Measurements from ENCODE around the gene NECTIN1. TPM values are rescaled to one million over a fixed set of nuclear protein-coding genes. Genes with fewer than 3 reads are reported as not detected.

NECTIN1 gene
- total and polyA plus RNA-seq, 2 donors (not counting 3 experiments of a cell fraction or from before 2014, with no cell fraction given), result 10.8 to 23.6 TPM

DNA sequence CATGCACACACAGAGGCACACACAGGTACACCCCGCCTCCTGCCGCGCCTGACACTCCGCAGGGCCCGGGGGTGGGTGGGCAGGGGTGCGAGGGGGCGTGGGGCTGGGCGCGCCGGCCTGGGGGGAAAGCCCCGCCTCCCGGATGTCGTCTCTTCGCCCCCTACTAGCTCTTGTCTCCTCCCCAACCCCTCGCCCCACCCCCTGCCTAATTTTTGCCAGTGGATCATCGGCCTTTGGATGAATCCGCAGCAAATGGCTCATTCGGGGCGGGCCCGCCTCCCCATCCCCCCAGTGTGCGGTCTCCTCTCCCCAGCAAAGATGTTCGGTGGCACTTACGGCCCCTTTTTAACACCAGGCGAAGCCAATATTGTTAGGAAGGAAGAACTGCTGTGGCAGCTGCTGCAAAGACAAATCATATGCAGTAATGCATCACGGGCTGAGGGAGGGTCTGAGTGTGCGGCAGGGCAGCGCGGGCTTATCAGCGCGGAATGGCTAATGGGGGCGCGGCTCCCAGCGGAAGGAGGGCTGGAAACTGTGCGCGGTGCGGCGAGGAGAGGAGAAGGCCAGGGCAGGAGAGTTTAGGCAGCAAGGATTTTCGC is 13.4 kb upstream of the NECTIN1 start:
- Histone ChIP-seq H3K9me1 (replicated peaks; ENCODE audit: control insufficient read depth, extremely low read depth, insufficient read depth, low read length) (no peaks in the 10 kb centered on the region), H3K27ac (ENCODE audit: insufficient read depth, low read depth, low read length) (no peak overlapping the region), H3K9me3 (replicated peaks; ENCODE audit: control insufficient read depth, insufficient read depth, low read length) (no peaks in the 10 kb centered on the region), H3K36me3 (ENCODE audit: control insufficient read depth in 2 of 2, extremely low read depth in 1 of 2, insufficient read depth in 2 of 2, low read length in 2 of 2) (no peaks in the 10 kb centered on the region), H3K4me1 (ENCODE audit: control insufficient read depth, extremely low read depth, insufficient read depth, low read length) (no peaks in the 10 kb centered on the region), H3K9ac (replicated peaks; ENCODE audit: extremely low read depth, insufficient read depth, low read length) (no peak overlapping the region), H3K4me2 (ENCODE audit: insufficient read depth, low read length) (no peak overlapping the region), H2AFZ (ENCODE audit: low read depth, low read length) (no peak overlapping the region), H4K20me1 (replicated peaks; ENCODE audit: control insufficient read depth, extremely low read depth, insufficient read depth, low read length) (no peaks in the 10 kb centered on the region), H3K27me3 (ENCODE audit: control insufficient read depth in 2 of 2, insufficient read depth in 2 of 2, low read length in 2 of 2) (peaks cover 21 to 30% of the 10 kb centered on the region in 2 experiments), H3K4me3 (replicated peaks in 1 of 3; ENCODE audit: insufficient read depth in 1 of 3, low read depth in 1 of 3, low read length in 3 of 3) (no peak overlapping the region), H3K79me2 (ENCODE audit: control insufficient read depth, insufficient read depth, low read length) (no peaks in the 10 kb centered on the region)
- ChIA-PET CTCF (interaction anchor here (1.1 to 6.9 kb wide), 5 partner anchors 9 to 100 kb away, joined by 3 to 43 read pairs (median 4); partner anchors contain the start of gene NECTIN1), POLR2A (no interaction called here)
- no peak for DNase-seq (ENCODE audit: low read depth, low spot score)
- no TSS peak for BruUV-seq (replicated peaks)
- dilution Hi-C loops (cut with MboI; ENCODE audit: extremely low pct_ligation_motif_present, low sequenced_read_pairs), result no loop called here
- no peak for FAIRE-seq
- intact Hi-C loops (cut with micrococcal nuclease), result no loop called here
- TF ChIP-seq CTCF (IDR thresholded peaks at IDR 0.05; ENCODE audit: extremely low read depth in 1 of 2, insufficient read depth in 1 of 2, low read depth in 1 of 2, low read length in 2 of 2), result no peak
- TF ChIP-seq POLR2A (IDR thresholded peaks at IDR 0.05; ENCODE audit: low read depth, low read length), result no peak
- no peak for TF ChIP-seq MYC (IDR thresholded peaks at IDR 0.05; ENCODE audit: low read depth, low read length)
- TF ChIP-seq POLR2AphosphoS5 (IDR thresholded peaks at IDR 0.05; ENCODE audit: insufficient read depth, low read depth, low read length), result no peak
- TF ChIP-seq GATA2 (IDR thresholded peaks at IDR 0.05; ENCODE audit: insufficient read depth, insufficient read length, low read depth, low read length), result no peak

Data from endothelial cell of umbilical vein (primary cell).